Muscle of leg (tissue), 11 donors: ENCODE data around the gene DLG1. TPM values are rescaled to one million over a fixed set of nuclear protein-coding genes. Genes with fewer than 3 reads are reported as not detected.

ENCODE experiments used
- DNase-seq: peaks from one replicate; pipeline ENCODE4 v3.0.0; 2013
- H3K27ac ChIP-seq: one replicate; pipeline ENCODE4 v1.5.1; 2013; ENCODE audit warnings: mild to moderate bottlenecking, low read length, control low read depth
- H3K27me3 ChIP-seq: one replicate; pipeline ENCODE4 v1.6.1; 2013; ENCODE audit warnings: low read length; ENCODE audit not compliant: control insufficient read depth, insufficient read depth
- H3K36me3 ChIP-seq: one replicate; pipeline ENCODE4 v1.6.1; 2013; ENCODE audit warnings: low read length; ENCODE audit not compliant: control insufficient read depth, insufficient read depth
- H3K4me1 ChIP-seq: one replicate; pipeline ENCODE4 v1.6.1; 2013; ENCODE audit warnings: low read length; ENCODE audit not compliant: control insufficient read depth, insufficient read depth
- H3K4me3 ChIP-seq: one replicate; pipeline ENCODE4 v1.5.1; 2013; ENCODE audit warnings: low read length, control low read depth
- H3K9me3 ChIP-seq: replicated peaks from 2 replicates; pipeline ENCODE4 v1.6.1; 2013; ENCODE audit warnings: low read depth, low read length; ENCODE audit not compliant: control insufficient read depth
- WGBS: methylation state at CpG from one replicate; pipeline ENCODE4 v1.1.5; 2013; ENCODE audit warnings: missing lambda C conversion rate; ENCODE audit not compliant: insufficient coverage; 5-methylcytosine and 5-hydroxymethylcytosine counted together
- polyA plus RNA-seq, 8 donors: library from polyadenylated mRNA; unstranded; fragments of 120-200 nt; gene quantifications; one replicate each; pipeline versions ENCODE4 v1.2.1 to v1.2.3, GENCODE V29; 2013; ENCODE audit warnings: inconsistent platforms in 1 of 8, low replicate concordance in 1 of 8; ENCODE audit not compliant: insufficient read length in 8 of 8, insufficient read depth in 1 of 8
- total RNA-seq: library from RNA; stranded (reverse); fragments of 120-200 nt; gene quantifications from one replicate; pipeline ENCODE4 v1.2.4, GENCODE V29; 2013

DLG1 gene
- total and polyA plus RNA-seq, 9 donors = 27.7 to 47.3 (median 39.0) TPM

DNA sequence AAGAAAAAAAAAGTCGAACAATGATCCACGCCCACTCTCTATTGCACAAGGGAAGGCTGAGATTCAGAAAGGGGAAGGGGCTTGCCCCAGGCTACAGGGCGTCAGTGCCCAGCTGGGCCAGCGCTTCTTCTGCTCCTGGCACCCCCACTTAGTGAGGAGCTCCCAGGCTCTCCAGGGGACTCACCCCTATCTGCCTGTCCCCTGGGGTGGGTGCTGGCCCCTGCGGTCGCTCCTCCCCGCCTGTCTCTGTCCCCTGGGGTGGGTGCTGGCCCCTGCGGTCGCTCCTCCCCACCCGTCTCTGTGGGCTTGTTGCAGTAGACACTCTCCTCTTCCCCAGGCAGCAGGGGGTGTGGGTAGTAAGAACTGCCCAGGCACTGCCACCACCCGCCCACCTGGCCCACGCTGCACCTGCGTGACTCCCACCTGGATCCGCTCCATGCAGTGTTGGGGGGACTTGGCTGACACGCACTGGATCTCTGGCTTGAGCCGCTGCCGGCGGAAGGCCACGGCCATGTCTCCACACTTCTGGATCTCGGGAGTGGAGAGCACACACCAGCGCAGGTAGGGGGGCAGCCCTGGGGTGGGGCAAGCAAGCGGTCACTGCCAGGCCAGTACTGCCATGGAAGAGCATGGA, 283.4 kb downstream of the DLG1 start:
- no peaks in the 10 kb centered on the region for H3K9me3 ChIP-seq
- no peak for DNase-seq

DNA sequence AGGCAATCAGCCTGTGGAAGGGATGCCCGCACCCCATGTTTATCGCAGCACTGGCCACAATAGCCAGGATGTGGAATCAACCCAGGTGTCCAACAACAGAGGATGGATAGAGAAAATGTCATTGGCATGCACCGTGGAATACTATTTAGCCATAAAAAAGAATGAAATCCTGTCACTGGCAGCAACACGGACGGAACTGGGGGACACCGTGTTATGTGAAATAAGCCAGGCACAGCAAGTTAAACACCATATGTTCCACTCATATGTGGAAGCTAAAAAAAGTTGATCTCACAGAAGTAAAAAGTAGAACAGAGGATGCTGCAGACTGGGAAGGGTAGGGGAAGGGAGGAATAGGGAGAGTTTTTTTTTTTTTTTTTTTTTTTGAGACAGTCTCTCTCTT, 284.4 kb downstream of the DLG1 start:
- peaks cover 18% of the 10 kb centered on the region for H3K4me1 ChIP-seq
- no peaks in the 10 kb centered on the region for H3K27me3 ChIP-seq
- no peak for DNase-seq
- no peak overlapping the region for H3K4me3 ChIP-seq
- H3K9me3 ChIP-seq = no peaks in the 10 kb centered on the region
- H3K36me3 ChIP-seq = no peaks in the 10 kb centered on the region
- 93% methylated on average over 2 of the region's 6 CpGs for WGBS
- H3K27ac ChIP-seq = no peak overlapping the region

More for the DNA sequence above, 283.4 kb downstream of the DLG1 start:
- no peak overlapping the region for H3K4me3 ChIP-seq
- no peaks in the 10 kb centered on the region for H3K36me3 ChIP-seq
- H3K27ac ChIP-seq = no peak overlapping the region
- WGBS = 89% methylated on average over 15 of the region's 22 CpGs
- no peaks in the 10 kb centered on the region for H3K27me3 ChIP-seq
- peaks cover 18% of the 10 kb centered on the region for H3K4me1 ChIP-seq

DNA sequence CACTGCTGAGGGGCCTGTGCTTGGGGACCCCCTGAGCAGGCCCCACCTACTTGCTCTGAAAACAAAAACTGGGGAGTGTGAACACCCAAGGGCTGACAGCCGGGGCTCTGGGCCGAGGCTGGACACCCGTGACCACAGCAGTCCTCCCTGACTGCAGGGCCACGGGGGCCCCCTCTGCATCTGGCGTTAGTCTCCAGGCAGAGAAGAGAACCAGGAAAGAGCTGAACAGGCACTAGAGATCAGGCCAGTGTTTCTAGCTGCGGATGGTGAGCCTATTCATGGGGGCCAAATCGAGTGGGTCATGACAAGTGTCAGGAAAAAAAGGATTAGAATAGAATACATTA, 285.9 kb downstream of the DLG1 start:
- no peaks in the 10 kb centered on the region for H3K27me3 ChIP-seq
- WGBS = 69% methylated on average over 5 of the region's 7 CpGs
- H3K4me1 ChIP-seq = peaks cover 18% of the 10 kb centered on the region
- DNase-seq = no peak
- no peaks in the 10 kb centered on the region for H3K36me3 ChIP-seq
- H3K27ac ChIP-seq = peak overlapping the region; percentile 29
- H3K4me3 ChIP-seq = no peak overlapping the region
- H3K9me3 ChIP-seq = no peaks in the 10 kb centered on the region

DNA sequence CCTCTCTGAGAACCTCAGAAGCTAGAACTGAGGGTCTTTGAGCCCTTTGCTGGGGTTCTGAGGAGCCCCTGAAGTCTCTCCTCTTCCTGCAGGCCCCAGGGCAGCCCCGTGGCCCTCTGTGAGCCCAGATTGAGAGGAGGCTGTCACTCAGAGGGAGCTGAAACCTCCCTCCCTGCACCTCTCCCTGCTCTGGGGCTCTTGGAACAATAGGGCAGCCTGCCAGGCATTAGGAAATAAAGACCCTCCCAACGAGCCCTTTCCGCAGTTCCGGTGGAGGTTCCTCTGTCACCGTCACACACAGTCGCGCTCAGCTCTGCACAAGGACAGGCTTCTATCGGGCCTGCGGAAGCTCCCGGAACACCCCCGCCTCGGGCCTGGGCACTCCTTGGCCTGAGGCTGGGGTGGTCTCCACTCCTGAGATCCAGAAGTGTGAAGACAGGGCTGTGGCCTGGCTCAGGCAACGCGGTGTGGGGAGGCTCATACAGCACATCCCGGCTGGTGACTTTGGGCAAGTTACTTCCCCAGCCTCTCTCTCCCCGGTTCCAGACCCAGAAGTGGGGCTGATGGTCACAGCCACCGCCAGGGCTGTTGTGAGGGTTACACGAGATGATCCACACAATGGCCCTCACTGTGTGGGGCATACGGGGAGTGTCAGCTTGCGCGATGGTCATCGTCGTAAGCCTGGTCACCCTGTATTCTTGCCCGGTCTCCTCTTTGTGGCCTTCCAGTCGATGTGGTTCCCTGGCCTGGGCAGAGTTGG, 286.5 kb downstream of the DLG1 start:
- H3K9me3 ChIP-seq = no peaks in the 10 kb centered on the region
- 79% methylated on average over 23 of the region's 25 CpGs for WGBS

DNA sequence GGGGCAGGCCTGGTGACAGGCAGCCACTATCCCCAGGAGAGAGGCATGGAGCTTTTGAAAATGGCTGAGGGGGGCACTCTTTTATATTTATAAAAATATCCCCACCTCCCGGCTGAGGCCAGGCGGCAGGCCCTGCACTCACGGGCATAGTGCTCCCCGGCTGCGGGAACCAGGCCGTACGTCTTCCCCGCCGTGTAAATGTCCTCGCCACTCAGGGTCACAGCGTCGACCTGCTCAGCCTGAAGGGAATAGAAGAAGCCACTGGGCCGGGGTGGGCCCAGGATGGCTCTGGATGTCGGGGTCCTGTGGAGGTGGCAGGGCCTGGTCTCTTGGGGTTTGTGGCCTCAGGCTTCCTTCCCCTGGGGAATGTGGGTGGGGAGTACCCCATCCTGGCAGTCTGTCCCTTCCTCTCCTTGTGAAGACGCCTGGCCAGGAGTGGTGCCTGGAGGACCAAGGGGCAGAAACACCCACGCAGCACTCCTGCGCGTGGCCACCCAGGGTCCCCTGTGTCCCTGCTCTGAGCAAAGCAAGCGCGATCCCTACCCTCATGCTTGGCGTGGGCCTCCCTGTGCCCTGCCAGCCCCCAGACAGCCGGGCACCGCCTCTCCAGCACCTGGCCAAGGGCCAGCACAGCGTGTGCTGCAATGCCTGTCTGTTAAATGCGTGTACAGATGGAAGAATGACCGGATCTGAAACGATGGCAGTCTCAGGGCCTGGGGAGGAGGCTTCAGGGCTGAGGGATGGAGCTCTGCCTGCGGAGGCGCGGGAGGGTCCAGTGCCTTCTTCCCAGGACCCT, 287.7 kb downstream of the DLG1 start:
- WGBS = 67% methylated on average over 28 of the region's 30 CpGs
- Histone ChIP-seq H3K4me1 (peaks cover 18% of the 10 kb centered on the region), H3K27me3 (no peaks in the 10 kb centered on the region), H3K9me3 (no peaks in the 10 kb centered on the region), H3K36me3 (no peaks in the 10 kb centered on the region), H3K4me3 (no peak overlapping the region), H3K27ac (no peak overlapping the region)
- no peak for DNase-seq

More for the DNA sequence above, 286.5 kb downstream of the DLG1 start:
- H3K4me3 ChIP-seq = no peak overlapping the region
- no peaks in the 10 kb centered on the region for H3K27me3 ChIP-seq
- DNase-seq = no peak
- peak overlapping the region; percentile 29 for H3K27ac ChIP-seq
- H3K4me1 ChIP-seq = peaks cover 18% of the 10 kb centered on the region
- no peaks in the 10 kb centered on the region for H3K36me3 ChIP-seq

DNA sequence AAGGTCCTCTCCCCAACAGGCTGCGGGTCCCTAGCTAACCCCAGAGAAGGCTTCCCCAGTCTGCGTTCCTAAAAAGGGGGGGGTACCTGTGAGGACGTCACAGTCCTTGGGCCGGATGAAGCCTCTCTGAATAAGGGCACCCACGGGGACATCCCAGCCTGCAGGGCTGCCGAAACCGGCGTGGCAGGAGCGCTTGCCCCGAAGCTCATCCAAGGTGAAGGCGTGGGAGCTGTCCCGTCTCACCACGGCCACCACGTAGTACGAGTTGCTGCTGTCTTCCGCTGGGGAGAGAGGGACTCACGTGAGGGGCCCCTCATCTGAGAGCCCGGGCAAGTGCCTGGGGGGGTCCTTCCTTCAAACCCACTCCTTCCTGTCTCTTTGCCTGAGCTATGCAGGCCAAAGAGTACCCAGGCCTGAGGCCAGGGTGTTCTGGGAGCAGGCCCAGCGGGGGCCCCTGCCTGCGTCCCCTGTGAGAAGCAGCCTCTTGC, 288.8 kb downstream of the DLG1 start:
- Histone ChIP-seq H3K4me1 (peaks cover 18% of the 10 kb centered on the region), H3K27ac (no peak overlapping the region), H3K27me3 (no peaks in the 10 kb centered on the region), H3K36me3 (no peaks in the 10 kb centered on the region), H3K4me3 (no peak overlapping the region), H3K9me3 (no peaks in the 10 kb centered on the region)
- 77% methylated on average over 20 of the region's 20 CpGs for WGBS
- DNase-seq = no peak

DNA sequence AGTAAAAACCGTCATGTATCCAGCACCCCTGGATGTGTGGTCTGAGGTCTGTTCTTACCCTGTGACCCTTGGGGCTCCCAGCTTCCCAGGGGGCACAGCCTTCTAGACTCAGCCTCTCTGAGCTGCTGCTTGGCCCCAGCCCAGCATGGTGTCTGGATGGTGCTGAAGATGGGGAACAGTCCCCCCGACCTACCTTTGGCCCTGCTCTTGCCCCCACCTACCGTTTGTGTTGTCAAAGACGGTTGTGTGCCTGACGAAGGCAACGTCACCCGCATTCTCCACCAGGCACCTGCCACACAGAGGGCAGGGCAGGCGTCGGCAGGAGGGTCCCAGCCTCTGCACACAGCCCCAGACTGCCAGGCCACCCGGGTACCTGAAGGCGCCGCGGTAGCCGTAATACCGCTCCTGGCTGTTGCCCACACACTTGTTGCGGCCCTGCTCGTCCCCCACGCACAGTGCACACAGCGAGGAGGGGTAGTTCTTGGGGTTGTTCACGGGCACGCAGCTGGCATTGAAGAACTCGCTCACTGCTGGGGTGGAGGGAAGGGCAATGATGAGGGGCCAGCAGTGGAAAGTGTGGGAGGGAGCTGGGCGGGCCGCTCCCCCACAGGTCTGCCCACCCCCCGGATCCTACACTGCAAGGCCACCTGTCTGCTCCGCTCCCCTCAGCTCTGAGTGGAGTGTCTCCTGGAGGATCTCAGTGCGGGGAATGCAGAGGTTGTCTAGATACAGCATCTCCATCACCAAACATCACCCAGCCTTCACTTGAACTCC, 289.8 kb downstream of the DLG1 start:
- Histone ChIP-seq H3K4me3 (no peak overlapping the region), H3K27ac (no peak overlapping the region), H3K36me3 (no peaks in the 10 kb centered on the region), H3K9me3 (no peaks in the 10 kb centered on the region), H3K4me1 (peaks cover 26% of the 10 kb centered on the region), H3K27me3 (peaks cover 3% of the 10 kb centered on the region)
- 88% methylated on average over 17 of the region's 27 CpGs for WGBS
- DNase-seq = no peak

DNA sequence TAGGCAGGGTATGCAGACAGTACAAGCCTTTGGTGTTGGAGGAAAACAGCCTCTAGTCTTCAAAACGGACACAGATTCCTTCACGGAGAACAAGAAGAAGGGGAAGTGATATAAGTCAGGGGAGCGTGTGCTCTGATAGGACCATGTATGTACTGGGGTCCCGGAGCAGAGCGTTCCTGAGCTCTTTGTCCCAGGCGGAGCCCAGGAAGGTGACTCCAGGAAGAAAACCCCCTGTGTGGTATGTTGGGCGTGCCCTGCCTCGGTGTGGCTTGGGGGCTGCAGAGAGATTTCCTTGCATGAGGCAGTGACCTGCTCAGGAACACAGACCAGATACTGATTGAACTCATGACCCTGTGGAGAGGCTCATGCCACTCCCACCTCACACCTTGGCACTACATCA, 290.5 kb downstream of the DLG1 start:
- 69% methylated on average over 6 of the region's 8 CpGs for WGBS
- Histone ChIP-seq H3K27ac (no peak overlapping the region), H3K27me3 (peaks cover 3% of the 10 kb centered on the region), H3K36me3 (no peaks in the 10 kb centered on the region), H3K4me1 (peaks cover 28% of the 10 kb centered on the region), H3K9me3 (no peaks in the 10 kb centered on the region), H3K4me3 (no peak overlapping the region)
- DNase-seq = no peak

DNA sequence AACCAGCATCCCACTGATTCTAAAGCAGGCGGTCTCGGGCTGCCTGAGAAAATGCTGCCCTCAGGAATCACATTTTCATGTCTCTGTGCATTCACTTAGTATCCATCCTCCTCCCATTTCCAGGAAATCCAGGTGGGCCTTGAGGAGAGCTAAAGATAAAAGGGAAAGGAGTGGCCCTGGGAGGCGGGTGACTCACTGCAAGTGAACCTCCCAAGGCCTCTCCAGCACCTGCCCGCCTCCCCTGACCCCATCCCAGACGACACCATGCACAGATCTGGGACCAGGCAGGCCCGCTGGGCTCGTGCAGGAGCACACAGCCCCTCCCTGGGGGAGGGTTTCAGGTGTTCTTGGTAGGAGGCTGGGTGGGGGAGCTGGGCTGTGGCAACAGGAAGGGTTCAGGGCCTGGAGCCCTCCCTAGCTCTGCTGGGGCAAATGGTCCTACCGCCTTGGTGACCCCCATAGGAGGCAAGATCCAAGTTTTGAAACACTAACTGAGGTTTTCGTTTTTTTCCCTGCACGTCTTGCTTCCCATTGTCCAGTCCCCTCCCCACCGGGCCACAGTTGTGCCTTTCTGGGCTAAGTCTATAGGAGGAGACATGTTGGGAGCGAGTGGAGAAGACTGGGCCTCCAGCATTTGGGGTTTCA, 291.0 kb downstream of the DLG1 start:
- WGBS = 82% methylated on average over 3 of the region's 12 CpGs

More for the DNA sequence above, 291.0 kb downstream of the DLG1 start:
- Histone ChIP-seq H3K27me3 (peaks cover 3% of the 10 kb centered on the region), H3K4me1 (peaks cover 26% of the 10 kb centered on the region), H3K36me3 (no peaks in the 10 kb centered on the region), H3K4me3 (no peak overlapping the region), H3K9me3 (no peaks in the 10 kb centered on the region), H3K27ac (no peak overlapping the region)
- DNase-seq = no peak
